GM19023 (cell line): ENCODE measurements around the gene C1orf174.

Experiments used
- ATAC-seq: cut with Tn5 transposase; IDR thresholded peaks from one replicate; pipeline ENCODE4 v1.9.1; 2021; ENCODE audit warnings: mild to moderate bottlenecking, moderate library complexity; ENCODE audit not compliant: unreplicated experiment

C1orf174 gene

DNA sequence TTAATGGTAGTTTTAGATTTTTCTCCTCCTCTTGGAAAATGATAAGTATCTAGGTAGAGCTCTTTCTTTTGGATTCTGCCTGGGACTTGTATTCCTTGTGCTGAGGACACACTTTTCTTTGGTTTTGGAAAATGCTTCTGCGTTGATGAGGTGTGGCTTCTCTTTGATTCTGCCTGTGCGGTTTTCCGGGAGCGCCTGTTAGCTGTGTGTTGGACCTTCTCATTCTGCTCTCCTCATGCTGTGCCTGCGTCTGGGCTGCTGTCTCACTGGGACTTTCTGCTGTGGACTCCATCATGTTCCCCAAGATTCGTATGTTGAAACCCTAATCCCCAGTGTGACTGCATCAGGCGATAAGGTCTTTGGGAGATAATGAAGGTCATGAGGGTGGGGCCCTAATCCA lies 21.0 kb downstream of the C1orf174 start:
- no peak for ATAC-seq

DNA sequence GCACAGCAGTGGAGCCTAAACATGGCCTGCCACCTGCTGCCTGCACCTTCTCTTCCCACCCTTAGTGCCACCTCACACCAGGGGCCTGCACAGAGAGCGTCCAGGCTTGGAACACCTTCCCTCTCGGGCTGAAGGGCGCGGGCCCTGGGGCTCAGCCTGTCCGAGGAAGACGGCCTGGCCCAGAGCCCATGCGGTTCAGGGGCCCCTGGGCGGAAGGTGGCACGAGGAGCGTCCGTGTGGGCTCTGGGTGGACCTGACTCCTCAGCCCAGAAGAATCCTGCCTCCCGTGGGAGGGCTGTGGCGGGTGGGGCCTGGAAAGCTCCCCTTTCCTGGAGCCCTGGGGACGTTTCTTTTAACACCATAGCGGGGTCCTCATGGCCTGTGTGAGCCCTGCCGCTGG lies 23.4 kb downstream of the C1orf174 start:
- no peak for ATAC-seq

DNA sequence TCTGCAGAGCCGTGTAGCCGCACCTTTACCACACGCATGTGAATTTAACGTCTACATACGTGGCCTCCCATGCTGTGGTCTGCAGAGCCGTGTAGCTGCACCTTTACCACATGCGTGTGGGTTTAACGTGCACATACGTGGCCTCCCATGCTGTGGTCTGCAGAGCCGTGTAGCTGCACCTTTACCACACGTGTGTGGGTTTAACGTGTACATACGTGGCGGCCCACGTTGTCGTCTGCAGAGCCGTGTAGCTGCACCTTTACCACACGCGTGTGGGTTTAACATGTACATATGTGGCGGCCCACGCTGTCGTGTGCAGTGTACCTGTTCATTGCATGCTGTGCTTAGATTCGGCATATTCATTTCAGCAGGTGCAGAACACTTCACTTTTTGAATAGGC lies 25.3 kb downstream of the C1orf174 start:
- no peak for ATAC-seq

DNA sequence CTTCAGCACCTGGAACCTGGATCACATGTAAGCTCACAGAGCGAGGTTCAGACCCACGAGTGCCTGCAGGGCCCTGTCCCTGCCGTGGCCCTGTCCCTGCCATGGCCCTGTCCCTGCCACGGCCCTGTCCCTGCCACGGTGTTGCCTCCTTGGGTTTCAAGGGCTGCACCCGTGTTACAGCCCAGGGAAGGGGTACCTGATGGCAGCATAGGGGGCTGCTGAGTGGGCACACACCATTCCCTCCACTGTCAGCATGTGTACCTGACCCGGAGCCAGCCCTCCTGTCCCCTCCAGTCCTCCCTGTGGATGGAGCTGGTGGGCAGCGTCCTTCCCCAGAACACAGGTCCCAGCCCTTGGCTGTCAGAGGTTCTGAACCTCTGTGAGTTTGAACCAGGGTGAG lies 27.5 kb downstream of the C1orf174 start:
- no peak for ATAC-seq

GRCh38 chr1:3871451-3871805 lies 28.6 kb downstream of the C1orf174 start:
- ATAC-seq: no peak

GRCh38 chr1:3869751-3870301 lies 30.2 kb downstream of the C1orf174 start:
- no peak for ATAC-seq

- ATAC-seq: no peak
Measured at GRCh38 chr1:3868464-3869006, 31.5 kb downstream of the C1orf174 start.

DNA sequence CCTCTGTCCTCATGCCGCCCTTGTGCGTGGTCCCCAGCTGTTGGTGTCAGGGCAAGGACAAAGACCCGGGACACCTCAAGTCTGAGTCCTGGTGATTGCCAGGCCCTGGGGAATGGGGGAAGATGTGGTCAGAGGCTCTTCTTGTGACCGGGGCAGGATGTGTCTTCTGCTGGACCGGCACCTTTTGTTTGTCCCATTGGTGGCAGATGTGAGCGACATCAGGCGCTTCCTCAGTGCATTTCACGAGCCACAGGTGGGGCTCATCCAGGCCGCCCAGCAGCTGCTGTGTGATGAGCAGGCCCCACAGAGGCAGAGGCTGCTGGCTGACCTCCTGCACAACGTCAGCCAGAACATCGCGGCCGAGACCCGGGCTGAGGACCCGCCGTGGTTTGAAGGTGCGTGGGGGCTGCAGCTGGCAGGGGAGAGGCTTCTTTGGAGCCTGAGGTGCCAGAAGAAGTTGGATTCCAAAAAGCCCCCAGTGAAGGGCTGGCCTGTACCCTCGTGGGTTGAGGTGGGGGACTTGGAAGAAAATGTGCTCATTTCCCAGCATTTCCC lies 34.4 kb downstream of the C1orf174 start:
- ATAC-seq: no peak

DNA sequence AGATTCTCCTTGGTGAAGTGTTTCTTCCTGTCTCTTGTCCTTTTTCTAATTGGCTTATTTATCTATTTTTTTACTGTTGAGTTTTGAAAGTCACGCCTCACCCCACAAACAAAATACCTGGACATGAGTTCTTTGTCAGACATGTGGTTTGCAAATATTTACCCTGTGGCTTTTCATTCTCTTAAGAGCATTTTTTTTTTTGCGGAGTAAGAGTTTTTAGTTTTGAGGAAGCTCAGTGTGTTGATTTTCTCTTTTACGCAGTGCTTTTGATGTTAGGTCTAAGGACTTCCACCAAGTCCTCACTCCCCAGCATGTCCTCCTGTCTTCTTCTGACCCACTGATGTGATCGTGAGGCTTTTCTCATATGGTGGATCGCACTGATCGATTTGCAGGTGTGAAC lies 35.2 kb downstream of the C1orf174 start:
- no peak for ATAC-seq

DNA sequence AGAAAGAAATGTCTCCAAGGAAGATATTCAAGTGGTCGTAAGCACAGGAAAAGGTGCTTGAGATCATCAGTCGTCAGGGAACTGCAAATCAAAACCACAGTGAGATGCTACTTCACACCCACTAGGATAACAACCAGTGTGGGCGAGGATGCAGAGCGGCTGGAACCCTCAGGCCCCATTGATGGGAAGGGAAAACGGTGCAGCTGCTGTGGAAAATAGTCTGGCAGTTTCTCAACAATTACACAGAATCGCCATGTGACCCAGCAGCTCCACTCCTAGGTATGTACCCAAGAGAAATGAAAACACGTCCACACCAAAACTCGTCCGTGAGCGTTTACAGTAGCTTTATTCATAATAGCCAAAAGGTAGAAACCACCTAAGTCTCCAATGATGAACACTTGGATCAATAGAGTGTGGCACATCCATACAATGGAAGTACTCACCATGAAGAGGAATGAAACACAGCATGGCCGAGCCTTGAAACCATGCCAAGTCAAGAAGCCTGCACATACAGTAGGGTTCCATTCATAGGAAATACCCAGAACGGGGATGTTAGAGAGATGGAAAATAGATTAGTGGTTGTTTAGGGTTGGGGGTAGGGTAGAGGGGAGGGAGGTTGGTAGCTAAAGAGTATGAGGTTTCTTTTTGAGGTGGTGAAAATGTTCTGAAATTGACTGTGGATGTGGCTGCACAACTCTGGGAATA lies 36.7 kb downstream of the C1orf174 start:
- no peak for ATAC-seq

DNA sequence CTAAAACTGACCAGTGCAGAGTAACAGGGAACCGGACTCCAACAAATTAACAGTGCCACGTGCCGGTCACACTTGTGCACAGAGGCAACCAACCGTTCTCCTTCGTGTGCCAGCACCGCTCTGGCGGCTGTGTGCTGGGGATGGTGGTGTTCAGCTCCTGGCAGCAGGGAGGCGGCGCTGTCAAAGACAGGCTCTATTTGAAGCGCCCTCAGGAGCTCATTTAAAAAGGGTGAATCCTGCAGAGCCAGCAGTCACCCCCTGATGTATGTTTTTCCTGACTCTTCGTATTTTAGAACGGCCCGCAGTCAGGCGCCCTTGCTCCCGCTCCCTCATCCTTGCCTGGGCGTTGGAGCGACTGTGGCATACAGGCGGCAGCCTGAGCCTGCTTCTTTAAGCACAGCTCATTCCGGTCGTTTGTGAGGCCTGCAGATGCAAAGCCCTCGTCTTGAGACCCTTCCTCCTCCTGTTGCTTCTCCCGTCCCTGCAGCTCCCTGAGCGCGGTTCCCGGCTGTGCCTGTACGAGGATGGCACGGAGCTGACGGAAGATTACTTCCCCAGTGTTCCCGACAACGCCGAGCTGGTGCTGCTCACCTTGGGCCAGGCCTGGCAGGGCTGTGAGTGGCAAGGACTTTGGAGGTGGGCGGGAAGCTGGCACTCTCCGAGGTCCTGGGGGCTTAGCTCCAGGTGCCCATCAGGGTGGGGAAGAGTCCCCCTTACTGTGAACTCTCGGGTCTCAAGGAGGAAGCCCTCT lies 41.7 kb downstream of the C1orf174 start:
- ATAC-seq: no peak

- ATAC-seq: no peak
Measured at GRCh38 chr1:3857791-3858129, 42.3 kb downstream of the C1orf174 start.

DNA sequence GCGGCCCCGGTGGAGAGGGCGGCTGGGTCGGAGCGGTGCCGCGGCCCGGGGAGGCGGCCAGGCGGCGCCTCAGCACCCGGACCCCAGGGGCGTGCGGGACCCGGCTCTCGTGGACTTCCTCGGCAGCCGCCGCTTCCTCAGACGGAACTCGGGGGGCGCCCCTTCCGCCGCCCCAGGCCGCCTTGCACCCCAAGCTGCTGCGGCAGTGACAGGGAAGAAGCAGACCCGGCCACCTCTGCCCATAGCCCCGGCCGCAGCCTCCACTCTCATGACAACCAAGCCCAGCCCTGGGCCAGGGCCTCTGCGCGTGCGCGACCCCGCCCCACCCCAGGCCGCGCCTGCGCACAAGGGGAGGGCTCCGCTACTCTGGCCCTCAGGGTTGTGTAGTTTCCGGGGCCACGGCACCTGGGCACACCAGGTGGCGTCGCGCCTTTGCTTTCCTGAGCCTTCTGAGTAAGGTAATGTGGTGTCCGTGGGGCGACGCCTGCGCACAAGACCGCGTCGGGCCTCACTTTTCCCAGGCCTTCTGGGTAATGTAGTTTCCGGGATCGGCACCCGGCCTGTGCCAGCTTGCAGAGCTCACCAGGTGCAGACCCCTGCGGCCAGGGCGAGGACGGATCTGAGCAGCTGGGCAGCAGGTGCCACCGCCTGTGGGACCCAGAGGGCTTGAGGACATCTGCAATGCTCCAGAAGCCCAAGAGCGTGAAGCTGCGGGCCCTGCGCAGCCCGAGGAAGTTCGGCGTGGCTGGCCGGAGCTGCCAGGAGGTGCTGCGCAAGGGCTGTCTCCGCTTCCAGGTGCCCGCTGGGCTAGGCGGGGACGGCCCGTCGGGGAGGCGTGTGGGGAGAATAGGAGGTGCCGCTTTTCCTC lies 42.9 kb downstream of the C1orf174 start, which contains the start of the genes CEP104 and DFFB:
Gene CEP104, minus strand, starts transcription at position 289 of the 868 bp plus-strand sequence. CDS start 4,804 bp downstream, outside the sequence.
Gene DFFB, plus strand, starts transcription at position 554 of the 868 bp plus-strand sequence. Its CDS starts 128 bp downstream, at position 682.
- ATAC-seq: peak; percentile 94

GRCh38 chr1:3852711-3853485 lies 47.2 kb downstream of the C1orf174 start:
- ATAC-seq: no peak

DNA sequence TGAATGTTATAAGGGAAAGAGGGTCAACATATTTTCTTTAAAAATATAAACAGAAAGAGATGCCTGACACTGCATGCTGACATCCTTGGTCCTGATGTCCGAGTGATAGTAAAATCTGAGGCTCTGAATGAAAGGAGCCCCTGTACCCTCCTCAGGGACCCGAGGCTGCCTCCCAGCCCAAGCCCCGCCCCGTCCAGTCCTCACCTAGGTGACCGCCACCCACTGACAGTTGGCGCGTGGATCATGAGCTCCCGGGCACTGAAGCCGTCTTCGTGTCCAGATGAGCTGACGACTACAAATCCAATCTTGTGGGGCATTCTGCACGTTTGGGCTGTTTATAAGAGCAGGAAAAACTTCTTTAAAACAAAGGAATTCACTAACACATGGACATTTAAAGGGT lies 48.0 kb downstream of the C1orf174 start:
- no peak for ATAC-seq

DNA sequence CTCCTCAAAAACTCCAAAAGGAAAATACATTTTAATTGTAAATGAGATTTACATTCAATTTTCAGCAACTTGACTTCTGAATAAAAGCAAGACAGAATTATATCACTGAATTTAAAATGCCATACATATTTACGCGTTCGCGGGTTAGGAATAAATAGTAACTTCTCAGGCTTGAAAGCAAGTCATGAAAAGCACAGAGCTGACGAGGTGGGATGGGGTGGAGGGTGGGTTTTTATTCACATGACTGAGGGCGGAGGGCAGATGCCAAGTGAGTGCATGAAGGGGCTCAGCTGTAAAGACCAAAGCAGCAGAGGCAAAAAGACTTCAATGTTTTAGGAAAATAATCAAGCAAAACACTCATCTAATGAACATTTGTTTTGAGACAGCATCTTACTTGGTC lies 48.8 kb downstream of the C1orf174 start:
- ATAC-seq: no peak

DNA sequence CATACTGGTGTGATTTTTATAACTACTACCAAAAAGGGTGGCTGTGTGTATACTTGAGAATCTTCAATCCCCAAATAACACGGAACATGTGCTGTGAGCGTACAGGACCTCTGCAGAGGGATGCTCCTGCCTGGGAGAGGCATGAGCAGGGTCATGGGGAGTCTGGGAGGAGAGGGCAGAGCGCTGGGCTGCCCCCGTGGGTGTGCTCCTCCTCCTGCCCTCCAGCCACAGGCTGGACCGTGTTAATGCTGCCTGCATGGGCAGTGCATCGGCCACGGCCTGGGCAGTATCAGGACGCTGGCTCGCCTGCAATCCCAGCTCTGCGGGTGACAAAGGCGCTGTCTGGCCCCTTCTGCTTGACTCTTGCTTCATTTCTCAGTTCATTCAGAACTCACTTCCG lies 49.2 kb downstream of the C1orf174 start:
- no peak for ATAC-seq

DNA sequence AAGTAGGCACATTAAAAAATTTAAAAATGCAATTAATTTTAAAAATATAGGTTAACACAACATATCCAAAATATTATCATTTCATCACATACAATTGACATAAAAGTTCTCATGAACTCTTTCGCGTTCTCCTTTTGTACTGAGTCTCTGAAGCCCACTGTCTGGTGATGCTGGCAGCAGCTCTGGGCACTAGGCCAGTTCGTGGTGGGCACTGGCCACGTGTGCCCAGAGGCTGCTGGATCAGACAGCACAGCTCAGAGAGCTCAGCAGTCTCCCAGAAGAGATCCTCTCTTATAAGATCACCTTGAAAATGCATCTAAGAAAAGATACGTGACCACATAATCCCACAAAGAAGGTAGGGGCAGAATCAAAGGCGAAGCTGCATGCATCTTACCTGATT lies 53.0 kb downstream of the C1orf174 start:
- ATAC-seq: no peak

GRCh38 chr1:3846541-3846940 lies 53.5 kb downstream of the C1orf174 start:
- no peak for ATAC-seq

GRCh38 chr1:3842912-3843311 lies 57.2 kb downstream of the C1orf174 start:
- ATAC-seq: no peak
